Neural cell (in vitro differentiated cells): ENCODE results near the gene TPSB2.

Source experiments
- EP300 ChIP-seq: fragments of 450-650 bp; conservative IDR thresholded peaks from 2 replicates; pipeline ENCODE4 v1.6.1; 2014; ENCODE audit warnings: antibody characterized with exemption, mild to moderate bottlenecking, moderate library complexity; ENCODE audit not compliant: poor library complexity, severe bottlenecking
- EZH2 ChIP-seq: fragments of 200-600, 300-800 bp; shearing (Covaris generic), sonication (generic); IDR thresholded peaks from 2 replicates; pipeline ENCODE4 v1.6.1; 2014; ENCODE audit warnings: antibody characterized with exemption, low read length, borderline replicate concordance, mild to moderate bottlenecking; ENCODE audit not compliant: insufficient read depth, poor library complexity, severe bottlenecking
- MXI1 ChIP-seq: fragments of 450-650 bp; conservative IDR thresholded peaks from 2 replicates; pipeline ENCODE4 v1.6.1; 2014; ENCODE audit warnings: antibody characterized with exemption, mild to moderate bottlenecking; ENCODE audit not compliant: poor library complexity, severe bottlenecking
- POLR2AphosphoS5 ChIP-seq: IDR thresholded peaks from 2 replicates; pipeline ENCODE4 v1.6.1; 2012
- SMC3 ChIP-seq: fragments of 450-650 bp; conservative IDR thresholded peaks from 2 replicates; pipeline ENCODE4 v1.6.1; 2014; ENCODE audit warnings: antibody characterized with exemption, mild to moderate bottlenecking, moderate library complexity; ENCODE audit not compliant: poor library complexity
- TF ChIP-seq, protein P1 (sequence below): fragments of 450-650 bp; IDR thresholded peaks from 2 replicates; pipeline ENCODE4 v1.5.1; 2014; ENCODE audit warnings: antibody characterized with exemption, mild to moderate bottlenecking, moderate library complexity; ENCODE audit not compliant: poor library complexity, severe bottlenecking
- TF ChIP-seq, protein P2 (sequence below): IDR thresholded peaks from 2 replicates; pipeline ENCODE4 v1.6.1; 2012; ENCODE audit warnings: borderline replicate concordance

GRCh38 chr16:1224558-1224957 is 5.4 kb downstream of the TPSB2 start:
- TF ChIP-seq, protein P1, sequence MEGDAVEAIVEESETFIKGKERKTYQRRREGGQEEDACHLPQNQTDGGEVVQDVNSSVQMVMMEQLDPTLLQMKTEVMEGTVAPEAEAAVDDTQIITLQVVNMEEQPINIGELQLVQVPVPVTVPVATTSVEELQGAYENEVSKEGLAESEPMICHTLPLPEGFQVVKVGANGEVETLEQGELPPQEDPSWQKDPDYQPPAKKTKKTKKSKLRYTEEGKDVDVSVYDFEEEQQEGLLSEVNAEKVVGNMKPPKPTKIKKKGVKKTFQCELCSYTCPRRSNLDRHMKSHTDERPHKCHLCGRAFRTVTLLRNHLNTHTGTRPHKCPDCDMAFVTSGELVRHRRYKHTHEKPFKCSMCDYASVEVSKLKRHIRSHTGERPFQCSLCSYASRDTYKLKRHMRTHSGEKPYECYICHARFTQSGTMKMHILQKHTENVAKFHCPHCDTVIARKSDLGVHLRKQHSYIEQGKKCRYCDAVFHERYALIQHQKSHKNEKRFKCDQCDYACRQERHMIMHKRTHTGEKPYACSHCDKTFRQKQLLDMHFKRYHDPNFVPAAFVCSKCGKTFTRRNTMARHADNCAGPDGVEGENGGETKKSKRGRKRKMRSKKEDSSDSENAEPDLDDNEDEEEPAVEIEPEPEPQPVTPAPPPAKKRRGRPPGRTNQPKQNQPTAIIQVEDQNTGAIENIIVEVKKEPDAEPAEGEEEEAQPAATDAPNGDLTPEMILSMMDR = no peak
- TF ChIP-seq EZH2 (no peak), MXI1 (no peak), EP300 (no peak), POLR2AphosphoS5 (no peak), SMC3 (no peak)
- TF ChIP-seq, protein P2, sequence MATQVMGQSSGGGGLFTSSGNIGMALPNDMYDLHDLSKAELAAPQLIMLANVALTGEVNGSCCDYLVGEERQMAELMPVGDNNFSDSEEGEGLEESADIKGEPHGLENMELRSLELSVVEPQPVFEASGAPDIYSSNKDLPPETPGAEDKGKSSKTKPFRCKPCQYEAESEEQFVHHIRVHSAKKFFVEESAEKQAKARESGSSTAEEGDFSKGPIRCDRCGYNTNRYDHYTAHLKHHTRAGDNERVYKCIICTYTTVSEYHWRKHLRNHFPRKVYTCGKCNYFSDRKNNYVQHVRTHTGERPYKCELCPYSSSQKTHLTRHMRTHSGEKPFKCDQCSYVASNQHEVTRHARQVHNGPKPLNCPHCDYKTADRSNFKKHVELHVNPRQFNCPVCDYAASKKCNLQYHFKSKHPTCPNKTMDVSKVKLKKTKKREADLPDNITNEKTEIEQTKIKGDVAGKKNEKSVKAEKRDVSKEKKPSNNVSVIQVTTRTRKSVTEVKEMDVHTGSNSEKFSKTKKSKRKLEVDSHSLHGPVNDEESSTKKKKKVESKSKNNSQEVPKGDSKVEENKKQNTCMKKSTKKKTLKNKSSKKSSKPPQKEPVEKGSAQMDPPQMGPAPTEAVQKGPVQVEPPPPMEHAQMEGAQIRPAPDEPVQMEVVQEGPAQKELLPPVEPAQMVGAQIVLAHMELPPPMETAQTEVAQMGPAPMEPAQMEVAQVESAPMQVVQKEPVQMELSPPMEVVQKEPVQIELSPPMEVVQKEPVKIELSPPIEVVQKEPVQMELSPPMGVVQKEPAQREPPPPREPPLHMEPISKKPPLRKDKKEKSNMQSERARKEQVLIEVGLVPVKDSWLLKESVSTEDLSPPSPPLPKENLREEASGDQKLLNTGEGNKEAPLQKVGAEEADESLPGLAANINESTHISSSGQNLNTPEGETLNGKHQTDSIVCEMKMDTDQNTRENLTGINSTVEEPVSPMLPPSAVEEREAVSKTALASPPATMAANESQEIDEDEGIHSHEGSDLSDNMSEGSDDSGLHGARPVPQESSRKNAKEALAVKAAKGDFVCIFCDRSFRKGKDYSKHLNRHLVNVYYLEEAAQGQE = no peak
